Stimulated activated naive CD8-positive, alpha-beta T cell treated with anti-CD3 and anti-CD28 coated beads, Interleukin-15, Interleukin-2, amounts not matched to agents 100 U/mL and 50 U/mL, for 24 hours (primary cell): ENCODE measurements around the gene CPT1B.

Experiments
- ATAC-seq: fragments of 150-1000 bp; cut with Tn5 transposase; one replicate; pipeline ENCODE4 v1.10.0; 2021
- DNase-seq: peaks from one replicate; pipeline ENCODE4 v3.0.0; 2021

The CPT1B gene

DNA sequence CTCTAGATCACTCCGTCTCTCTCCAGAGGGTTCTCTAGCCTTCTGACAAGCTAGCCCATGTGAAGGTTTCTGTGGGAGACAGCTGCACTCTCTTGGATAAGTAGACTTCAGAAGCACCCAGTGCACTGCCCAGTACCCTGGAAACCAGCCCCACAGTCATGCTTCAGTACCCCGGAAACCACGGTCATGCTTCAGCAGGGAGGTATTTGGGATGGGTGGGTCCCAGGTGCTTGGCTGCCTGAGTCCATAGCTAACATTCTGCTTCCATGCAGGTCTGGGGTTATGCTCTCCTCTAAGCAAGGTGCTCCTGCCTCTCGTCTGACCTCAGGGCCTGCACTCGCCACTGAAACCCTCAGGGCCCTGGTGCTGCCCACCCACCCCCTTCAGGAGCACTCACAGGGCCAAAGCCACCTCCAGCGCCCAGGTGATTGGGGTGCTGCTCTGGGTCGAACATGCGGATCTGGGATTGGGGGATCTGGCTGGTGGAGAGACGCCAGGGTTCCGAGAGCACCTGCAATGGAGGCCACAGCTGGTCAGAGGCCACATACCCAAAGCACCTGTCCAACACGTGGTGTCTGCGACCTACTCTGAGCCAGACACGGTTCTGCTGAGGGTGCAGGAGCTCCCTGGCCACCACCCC, 8.2 kb downstream of the CPT1B start:
- DNase-seq (no peak), ATAC-seq (no peak)

DNA sequence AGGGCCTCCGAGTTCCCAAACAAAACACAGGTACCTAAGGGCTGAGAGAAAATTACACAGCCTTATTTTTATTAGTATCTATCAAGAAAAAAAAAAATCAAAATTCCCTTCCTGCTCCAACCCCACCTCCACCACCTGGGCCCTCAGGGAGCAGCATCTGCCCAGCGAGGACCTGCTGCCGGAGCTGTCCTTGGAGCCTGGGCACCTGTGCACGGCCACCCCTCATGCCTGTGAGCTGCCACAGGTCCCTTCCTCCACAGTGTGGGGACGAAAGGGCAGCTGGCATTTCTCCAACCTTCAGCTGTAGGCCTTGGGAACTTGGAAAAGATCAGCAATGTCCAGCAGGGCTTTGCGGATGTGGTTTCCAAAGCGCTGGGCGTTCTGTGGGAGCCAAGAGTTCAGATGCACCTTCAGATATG, 9.2 kb downstream of the CPT1B start:
- DNase-seq (no peak), ATAC-seq (no peak)

GRCh38 chr22:50568626-50569025, 9.6 kb downstream of the CPT1B start:
- no peak for ATAC-seq
- DNase-seq, result no peak

DNA sequence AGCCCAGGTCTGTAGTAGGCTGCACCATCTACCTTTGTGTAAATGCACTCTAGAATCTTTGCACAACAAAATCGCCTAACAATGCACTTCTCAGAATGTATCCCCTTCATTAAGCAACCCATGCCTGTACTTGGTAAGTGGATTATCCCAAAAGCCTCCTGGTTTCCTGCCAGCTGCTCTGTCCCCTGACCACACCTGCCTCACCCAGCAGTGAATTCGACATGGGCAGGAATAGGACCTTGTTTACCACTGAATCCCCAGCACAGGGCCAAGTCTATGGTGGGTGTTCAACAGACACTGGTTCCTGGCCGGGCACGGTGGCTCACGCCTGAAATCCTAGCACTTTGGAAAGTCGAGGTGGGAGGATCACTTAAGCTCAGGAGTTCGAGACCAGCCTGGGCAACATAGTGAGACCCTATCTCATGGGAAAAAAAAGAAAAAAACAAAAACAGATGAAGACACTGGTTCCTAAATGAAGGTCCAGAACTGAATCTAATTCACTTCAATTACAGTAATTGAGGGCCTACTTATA, 10.4 kb downstream of the CPT1B start:
- ATAC-seq, result no peak

GRCh38 chr22:50564289-50564688, 13.9 kb downstream of the CPT1B start:
- DNase-seq, result no peak
- no peak for ATAC-seq

More for the DNA sequence above, 10.4 kb downstream of the CPT1B start:
- DNase-seq, result no peak

GRCh38 chr22:50563413-50564160, 14.6 kb downstream of the CPT1B start:
- ATAC-seq (no peak), DNase-seq (no peak)

DNA sequence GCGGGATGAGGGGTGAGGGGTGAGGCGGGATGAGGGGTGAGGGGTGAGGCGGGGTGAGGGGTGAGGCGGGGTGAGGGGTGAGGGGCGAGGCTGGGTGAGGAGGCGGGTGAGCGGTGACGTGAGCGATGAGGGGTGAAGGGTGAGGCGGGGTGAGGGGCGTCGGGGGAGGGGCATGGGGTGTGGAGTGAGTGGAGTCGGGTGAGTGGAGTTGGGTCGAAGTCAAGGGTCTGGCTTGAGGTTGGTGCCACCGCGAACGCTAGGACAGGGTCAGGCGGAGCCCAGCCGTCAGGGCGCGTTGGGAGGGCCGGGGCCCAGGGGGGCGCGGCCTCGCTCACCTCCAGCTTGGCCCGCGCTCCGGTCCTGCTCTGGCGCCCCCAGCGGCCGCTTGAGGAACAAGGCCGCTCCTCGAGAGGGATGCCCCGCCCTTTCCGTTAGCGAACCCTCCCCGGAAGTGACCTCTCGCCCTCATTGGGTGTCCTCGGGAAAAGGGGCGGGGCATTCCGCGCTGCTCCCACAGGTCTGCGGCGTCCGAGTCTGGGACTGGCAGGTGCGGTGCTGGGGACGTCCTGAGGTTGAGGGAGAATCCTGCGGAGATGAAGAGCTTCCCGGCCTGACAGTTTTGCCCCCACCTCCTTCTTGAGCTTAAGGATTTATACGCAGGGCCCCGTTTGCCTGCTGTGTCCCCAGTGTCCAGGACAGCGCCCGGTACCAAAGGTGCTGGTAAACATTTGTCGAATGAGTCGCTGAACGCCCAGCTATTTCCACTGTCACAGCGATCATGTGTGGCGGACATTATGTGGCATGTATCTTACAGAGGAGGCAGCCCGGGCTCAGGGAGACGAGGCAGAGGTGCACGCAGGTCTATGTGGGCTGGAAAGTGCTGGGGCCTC, 15.5 kb downstream of the CPT1B start, which contains the start of gene SYCE3:
Gene SYCE3, minus strand, starts transcription at position 397 of the 890 bp plus-strand sequence. CDS start 6,514 bp downstream, outside the sequence.
- ATAC-seq (peak; percentile 98), DNase-seq (peak; percentile 99)

DNA sequence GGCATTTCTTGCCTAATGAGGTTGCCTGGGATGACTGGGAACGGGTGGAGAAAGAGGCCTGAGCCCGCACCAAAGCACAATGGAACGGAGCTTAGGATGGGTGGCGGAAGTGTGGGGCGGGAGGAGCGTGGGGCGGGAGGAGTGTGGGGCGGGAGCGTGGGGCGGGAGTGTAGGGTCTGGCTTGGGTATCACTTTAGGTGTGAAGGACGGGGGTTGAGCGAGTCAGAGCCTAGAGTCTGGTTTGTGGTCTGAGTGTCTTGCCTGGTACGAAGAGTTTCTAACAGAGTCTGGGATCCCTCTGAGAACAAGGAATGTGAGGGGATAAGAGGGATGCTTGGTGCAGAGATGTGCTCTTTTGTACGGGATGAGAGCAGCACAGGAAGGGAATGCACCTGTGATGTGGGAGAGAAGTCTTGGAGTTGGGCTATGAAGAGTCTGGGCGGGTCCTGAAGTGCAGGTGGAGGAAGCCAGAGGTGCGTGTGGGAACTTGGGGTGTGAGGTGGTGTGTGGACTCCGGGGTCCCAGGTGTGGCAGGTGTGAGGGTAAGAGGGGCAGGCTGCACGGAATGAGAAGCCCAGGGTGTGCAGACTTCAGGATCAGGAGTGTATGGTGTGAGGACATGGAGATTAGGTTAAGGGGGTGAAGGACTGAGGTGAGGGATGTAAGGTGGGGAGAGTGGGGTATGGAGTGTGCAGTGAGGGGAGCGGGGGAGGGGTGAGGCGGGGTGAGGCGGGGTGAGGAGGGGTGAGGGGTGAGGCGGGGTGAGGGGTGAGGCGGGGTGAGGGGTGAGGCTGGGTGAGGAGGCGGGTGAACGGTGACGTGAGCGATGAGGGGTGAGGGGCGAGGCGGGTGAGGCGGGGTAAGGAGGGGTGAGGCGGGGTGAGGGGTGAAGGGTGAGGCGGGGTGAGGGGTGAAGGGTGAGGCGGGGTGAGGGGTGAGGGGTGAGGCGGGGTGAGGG, 16.5 kb downstream of the CPT1B start:
- DNase-seq (no peak), ATAC-seq (no peak)

DNA sequence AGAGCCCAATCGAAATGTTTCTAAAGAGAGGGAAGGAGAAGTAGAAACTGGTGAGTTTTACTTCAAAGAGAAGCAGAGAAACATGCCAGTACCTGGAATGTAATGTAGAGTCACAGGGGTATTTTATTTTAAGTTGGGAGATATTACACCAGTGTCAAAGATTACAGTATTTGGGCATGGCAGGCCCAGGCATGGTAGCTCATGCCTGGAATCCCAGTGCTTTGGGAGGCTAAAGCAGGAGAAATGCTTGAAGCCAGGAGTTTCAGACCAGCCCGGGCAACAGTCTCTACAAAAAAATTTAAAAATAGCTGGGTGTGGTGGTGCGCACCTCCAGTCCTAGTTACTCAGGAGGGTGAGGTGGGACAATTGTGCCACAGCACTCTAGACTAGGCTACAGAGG, 18.2 kb downstream of the CPT1B start:
- no peak for DNase-seq
- ATAC-seq, result no peak

GRCh38 chr22:50556703-50557102, 21.5 kb downstream of the CPT1B start:
- no peak for DNase-seq

DNA sequence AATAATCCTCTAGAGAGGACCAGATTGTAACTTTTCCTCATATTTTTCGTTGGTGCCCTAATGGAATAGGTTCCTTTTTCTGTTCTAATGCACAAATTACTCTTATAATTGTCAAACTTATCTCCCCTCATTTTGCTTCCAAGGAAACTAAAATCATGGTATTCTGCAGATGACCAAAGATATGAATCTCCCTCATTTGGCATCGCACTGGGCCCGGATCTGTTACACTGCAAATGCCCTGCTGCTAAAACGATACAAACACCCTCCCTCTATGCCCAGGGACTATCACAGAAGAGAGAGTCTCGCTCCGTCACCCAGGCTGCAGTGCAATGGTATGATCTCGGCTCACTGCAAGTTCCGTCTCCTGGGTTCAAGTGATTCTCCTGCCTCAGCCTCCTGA, 24.9 kb downstream of the CPT1B start:
- ATAC-seq (no peak), DNase-seq (no peak)

More at GRCh38 chr22:50556703-50557102, 21.5 kb downstream of the CPT1B start:
- ATAC-seq, result no peak

- ATAC-seq (no peak), DNase-seq (no peak)
These were observed 27.0 kb downstream of the CPT1B start for GRCh38 chr22:50551160-50551752.

DNA sequence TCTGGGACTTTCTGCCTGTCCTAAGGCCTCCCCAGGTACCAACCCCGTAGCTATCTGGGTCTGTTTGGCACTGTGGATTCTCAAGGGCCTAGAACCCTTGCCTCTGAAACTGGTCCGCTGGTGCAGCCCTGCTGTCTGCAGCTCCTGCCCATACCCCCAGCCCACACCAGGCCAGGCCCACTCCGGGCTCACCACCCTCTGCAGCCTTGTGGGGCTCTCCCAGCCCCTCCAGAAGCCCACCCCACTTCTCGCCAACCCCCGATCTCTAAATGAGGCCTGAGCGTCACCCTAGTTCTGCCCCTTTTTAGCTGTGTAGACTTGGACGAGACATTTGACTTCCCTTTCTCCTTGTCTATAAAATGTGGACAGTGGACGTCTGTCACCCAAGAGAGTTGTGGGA, 27.8 kb downstream of the CPT1B start:
- DNase-seq (no peak), ATAC-seq (no peak)

DNA sequence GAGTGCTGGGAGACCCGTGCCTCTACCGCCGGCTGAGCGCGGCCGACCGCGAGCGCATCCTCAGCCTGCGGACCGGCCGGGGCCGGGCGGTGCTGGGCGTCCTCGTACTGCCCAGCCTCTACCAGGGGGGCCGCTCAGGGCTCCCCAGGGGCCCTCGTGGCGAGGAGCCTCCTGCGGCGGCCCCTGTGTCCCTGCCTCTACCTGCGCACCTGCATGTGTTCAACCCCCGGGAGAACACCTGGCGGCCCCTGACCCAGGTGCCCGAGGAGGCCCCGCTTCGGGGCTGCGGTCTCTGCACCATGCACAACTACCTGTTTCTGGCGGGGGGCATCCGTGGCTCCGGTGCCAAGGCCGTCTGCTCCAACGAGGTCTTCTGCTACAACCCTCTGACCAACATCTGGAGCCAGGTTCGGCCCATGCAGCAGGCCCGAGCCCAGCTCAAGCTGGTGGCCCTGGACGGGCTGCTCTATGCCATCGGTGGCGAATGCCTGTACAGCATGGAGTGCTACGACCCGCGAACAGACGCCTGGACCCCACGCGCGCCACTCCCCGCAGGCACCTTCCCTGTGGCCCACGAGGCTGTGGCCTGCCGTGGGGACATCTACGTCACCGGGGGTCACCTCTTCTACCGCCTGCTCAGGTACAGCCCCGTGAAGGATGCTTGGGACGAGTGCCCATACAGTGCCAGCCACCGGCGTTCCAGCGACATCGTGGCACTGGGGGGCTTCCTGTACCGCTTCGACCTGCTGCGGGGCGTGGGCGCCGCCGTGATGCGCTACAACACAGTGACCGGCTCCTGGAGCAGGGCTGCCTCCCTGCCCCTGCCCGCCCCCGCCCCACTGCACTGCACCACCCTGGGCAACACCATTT, 29.1 kb downstream of the CPT1B start:
- peak; percentile 5 for ATAC-seq
- DNase-seq, result no peak

DNA sequence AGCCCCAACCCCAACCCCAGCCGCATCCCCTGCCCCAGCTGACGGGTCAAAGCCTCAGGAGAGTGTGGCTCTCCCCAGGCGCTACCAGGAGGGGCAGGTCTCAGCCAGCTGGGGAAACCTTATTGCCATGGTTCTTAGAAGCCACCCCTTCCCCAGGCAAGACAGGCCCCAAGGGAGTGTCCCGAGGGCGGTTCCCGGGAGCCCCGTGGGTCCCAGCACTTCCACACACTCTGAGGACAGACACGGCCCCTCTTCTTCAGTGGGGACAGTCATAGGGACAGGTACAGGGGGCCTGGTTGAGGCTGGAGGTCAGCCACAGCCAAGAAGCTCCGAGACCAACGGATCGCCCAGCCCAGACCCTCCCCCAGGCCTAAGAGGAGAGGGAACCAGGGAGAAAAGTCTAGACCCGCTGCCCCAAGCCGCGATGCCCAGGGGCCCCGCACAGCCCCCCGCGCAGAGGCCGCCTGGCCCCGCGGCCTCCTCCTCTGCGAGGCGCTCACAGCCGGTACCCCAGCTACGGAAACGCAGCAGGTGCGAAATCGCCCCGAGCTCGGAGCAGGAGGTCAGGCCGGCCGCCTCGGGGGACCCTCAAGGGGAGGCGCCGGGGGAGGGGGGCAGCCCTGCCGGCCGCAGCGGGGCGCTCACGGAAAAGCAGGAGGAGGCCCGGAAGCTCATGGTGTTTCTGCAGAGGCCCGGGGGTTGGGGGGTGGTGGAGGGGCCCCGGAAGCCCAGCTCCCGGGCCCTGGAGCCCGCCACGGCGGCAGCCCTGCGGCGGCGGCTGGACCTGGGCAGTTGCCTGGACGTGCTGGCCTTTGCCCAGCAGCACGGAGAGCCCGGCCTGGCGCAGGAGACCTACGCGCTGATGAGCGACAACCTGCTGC, 29.9 kb downstream of the CPT1B start:
- DNase-seq, result peak; percentile 72

GRCh38 chr22:50547263-50547985, 30.8 kb downstream of the CPT1B start:
- DNase-seq (no peak), ATAC-seq (no peak)

More for the DNA sequence above, 29.9 kb downstream of the CPT1B start:
- peak; percentile 24 for ATAC-seq

DNA sequence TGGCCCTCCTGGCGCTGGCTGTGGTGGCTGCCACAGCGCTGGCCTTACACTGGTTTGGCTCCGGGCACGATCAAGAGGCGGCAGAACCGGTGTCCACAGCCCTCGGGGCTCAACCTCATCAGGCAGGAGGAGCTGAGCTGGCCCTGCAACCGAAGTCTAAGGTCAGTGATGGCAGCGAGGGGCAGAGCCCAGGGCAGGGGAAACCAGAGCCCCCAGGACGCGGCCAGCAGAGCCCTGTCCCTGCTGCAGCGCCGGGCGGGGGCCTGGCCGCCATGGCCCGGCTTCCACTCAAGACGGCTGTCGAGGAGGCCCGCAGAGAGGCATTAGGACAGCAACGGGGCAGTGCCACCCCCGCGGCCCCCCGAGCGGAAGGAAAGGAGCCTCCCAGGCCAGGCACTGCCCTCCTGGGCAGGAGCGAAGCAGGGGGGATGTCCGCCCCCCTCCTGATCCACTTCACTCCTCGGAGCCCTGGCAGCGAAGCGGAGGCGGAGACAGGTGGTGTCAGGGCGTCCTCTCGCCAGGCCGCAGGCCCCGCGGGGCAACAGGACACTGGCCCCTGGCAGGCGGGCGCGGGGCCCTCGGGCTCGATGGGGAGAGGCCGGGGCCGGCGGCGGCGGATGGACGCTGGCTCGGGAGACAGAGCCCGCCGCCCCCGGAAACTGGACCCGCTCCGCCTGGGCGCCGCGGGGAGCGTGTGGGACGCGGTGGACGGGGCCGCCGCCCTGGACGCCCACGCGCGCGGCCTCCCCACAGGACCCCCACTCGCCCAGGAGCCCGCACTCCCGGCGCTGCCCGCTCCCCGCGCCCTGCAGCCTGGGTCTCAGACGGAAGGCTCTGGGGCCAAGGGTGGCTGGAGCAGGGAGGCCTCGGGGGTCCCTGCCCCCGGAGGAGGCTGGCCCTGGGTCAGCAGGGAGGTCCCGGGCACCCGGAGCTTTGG, 31.6 kb downstream of the CPT1B start:
- ATAC-seq (no peak), DNase-seq (no peak)
